Stomach smooth muscle (tissue), 2 donors: ENCODE measurements around the gene KDM6B.

Experiments used
- H3K27ac ChIP-seq: one replicate; pipeline ENCODE4 v1.7.0; 2013; ENCODE audit warnings: mild to moderate bottlenecking, low read length, inconsistent platforms
- H3K27me3 ChIP-seq, 2 donors: one replicate each; pipeline ENCODE4 v1.7.0; 2013; ENCODE audit warnings: low read length in 2 of 2; ENCODE audit not compliant: insufficient read depth in 2 of 2, control insufficient read depth in 1 of 2
- H3K36me3 ChIP-seq, 2 donors: one replicate each; pipeline ENCODE4 v1.7.0; 2013; ENCODE audit warnings: low read length in 2 of 2; ENCODE audit not compliant: control insufficient read depth in 2 of 2, insufficient read depth in 2 of 2
- H3K4me1 ChIP-seq: one replicate; pipeline ENCODE4 v1.7.0; 2013; ENCODE audit warnings: low read length; ENCODE audit not compliant: control insufficient read depth, insufficient read depth
- H3K4me3 ChIP-seq, 2 donors: one replicate each; pipeline ENCODE4 v1.7.0; 2013; ENCODE audit warnings: low read length in 2 of 2
- H3K9ac ChIP-seq, 2 donors: one replicate each; pipeline ENCODE4 v1.7.0; 2013; ENCODE audit warnings: low read length in 2 of 2, mild to moderate bottlenecking in 1 of 2
- H3K9me3 ChIP-seq, 2 donors: one replicate each; pipeline ENCODE4 v1.7.0; 2013; ENCODE audit warnings: low read length in 2 of 2; ENCODE audit not compliant: control insufficient read depth in 2 of 2
- donor health status: healthy.
- donor health status: Pancreatic carcinoma.

Gene KDM6B, protein sequence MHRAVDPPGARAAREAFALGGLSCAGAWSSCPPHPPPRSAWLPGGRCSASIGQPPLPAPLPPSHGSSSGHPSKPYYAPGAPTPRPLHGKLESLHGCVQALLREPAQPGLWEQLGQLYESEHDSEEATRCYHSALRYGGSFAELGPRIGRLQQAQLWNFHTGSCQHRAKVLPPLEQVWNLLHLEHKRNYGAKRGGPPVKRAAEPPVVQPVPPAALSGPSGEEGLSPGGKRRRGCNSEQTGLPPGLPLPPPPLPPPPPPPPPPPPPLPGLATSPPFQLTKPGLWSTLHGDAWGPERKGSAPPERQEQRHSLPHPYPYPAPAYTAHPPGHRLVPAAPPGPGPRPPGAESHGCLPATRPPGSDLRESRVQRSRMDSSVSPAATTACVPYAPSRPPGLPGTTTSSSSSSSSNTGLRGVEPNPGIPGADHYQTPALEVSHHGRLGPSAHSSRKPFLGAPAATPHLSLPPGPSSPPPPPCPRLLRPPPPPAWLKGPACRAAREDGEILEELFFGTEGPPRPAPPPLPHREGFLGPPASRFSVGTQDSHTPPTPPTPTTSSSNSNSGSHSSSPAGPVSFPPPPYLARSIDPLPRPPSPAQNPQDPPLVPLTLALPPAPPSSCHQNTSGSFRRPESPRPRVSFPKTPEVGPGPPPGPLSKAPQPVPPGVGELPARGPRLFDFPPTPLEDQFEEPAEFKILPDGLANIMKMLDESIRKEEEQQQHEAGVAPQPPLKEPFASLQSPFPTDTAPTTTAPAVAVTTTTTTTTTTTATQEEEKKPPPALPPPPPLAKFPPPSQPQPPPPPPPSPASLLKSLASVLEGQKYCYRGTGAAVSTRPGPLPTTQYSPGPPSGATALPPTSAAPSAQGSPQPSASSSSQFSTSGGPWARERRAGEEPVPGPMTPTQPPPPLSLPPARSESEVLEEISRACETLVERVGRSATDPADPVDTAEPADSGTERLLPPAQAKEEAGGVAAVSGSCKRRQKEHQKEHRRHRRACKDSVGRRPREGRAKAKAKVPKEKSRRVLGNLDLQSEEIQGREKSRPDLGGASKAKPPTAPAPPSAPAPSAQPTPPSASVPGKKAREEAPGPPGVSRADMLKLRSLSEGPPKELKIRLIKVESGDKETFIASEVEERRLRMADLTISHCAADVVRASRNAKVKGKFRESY (N-terminal part only)

GRCh38 chr17:7833795-7834541 is at the start of gene KDM6B:
Gene KDM6B (plus strand): TSS chr17:7834217. CDS start chr17:7845555, 11,338 bp downstream.
- H3K4me1 ChIP-seq = peaks cover 37% of the 10 kb centered on the region
- H3K4me3 ChIP-seq = peak within 1 kb of the TSS; percentile 91 to 97
- H3K9ac ChIP-seq = peak within 1 kb of the TSS; percentile 95 to 97
- peak within 1 kb of the TSS; percentile 99 for H3K27ac ChIP-seq
- no peaks in the 10 kb centered on the region for H3K36me3 ChIP-seq
- H3K27me3 ChIP-seq = peaks cover 0 to 2% of the 10 kb centered on the region in 2 donors
- H3K9me3 ChIP-seq = no peaks in the 10 kb centered on the region

DNA sequence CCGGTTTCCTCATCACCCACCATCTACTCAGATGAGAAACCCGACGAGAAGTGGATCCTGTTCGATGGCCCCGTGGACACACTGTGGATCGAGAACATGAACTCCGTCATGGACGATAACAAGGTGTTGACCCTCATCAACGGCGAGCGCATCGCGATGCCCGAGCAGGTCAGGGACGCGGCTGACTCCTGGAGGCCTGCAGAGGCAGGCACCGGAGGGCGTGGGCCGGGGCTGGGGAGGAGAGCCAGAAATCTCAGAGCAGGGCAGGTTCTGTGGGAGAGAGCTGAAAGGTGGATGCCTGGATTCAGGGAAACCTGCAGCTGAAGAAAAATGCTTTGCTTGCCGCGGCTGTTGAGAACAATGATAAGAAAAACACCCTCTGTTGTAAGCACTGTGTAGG is 47.2 kb upstream of the KDM6B start:
- H3K9me3 ChIP-seq = no peaks in the 10 kb centered on the region
- H3K9ac ChIP-seq = no peak overlapping the region
- no peak overlapping the region for H3K27ac ChIP-seq
- H3K4me1 ChIP-seq = no peaks in the 10 kb centered on the region
- H3K36me3 ChIP-seq = no peaks in the 10 kb centered on the region
- no peak overlapping the region for H3K4me3 ChIP-seq
- H3K27me3 ChIP-seq = peaks cover 0 to 2% of the 10 kb centered on the region in 2 donors

- no peak overlapping the region for H3K27ac ChIP-seq
- H3K4me1 ChIP-seq = no peaks in the 10 kb centered on the region
- peaks cover 0 to 2% of the 10 kb centered on the region in 2 donors for H3K27me3 ChIP-seq
- no peak overlapping the region for H3K4me3 ChIP-seq
- no peak overlapping the region for H3K9ac ChIP-seq
- no peaks in the 10 kb centered on the region for H3K9me3 ChIP-seq
- no peaks in the 10 kb centered on the region for H3K36me3 ChIP-seq
These were observed 44.9 kb upstream of the KDM6B start for GRCh38 chr17:7789131-7789530.

- Histone ChIP-seq H3K4me1 (no peaks in the 10 kb centered on the region), H3K27ac (no peak overlapping the region)
These were observed 43.9 kb upstream of the KDM6B start for GRCh38 chr17:7790150-7790549.

DNA sequence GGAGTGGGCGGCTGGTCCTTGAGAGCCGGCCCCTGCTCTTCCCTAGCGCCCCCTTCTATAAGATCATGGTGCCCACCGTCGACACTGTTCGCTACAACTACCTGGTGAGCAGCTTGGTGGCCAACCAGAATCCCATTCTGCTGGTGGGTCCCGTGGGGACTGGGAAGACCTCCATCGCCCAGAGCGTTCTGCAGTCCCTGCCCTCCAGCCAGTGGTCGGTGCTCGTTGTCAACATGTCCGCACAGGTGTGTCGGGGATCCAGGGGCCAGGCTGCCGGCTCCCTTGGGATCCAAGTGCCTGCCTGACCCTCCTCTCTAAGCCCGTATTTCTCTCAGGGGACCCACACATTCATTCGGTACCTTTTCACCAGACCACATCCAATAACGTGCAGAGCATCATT is 41.4 kb upstream of the KDM6B start:
- no peaks in the 10 kb centered on the region for H3K9me3 ChIP-seq
- peaks cover 0 to 5% of the 10 kb centered on the region in 2 donors for H3K27me3 ChIP-seq
- H3K36me3 ChIP-seq = no peaks in the 10 kb centered on the region
- H3K4me1 ChIP-seq = no peaks in the 10 kb centered on the region
- H3K9ac ChIP-seq = no peak overlapping the region
- no peak overlapping the region for H3K27ac ChIP-seq
- H3K4me3 ChIP-seq = no peak overlapping the region

More at GRCh38 chr17:7790150-7790549, 43.9 kb upstream of the KDM6B start:
- H3K4me3 ChIP-seq = no peak overlapping the region
- H3K9me3 ChIP-seq = no peaks in the 10 kb centered on the region
- no peaks in the 10 kb centered on the region for H3K36me3 ChIP-seq
- H3K27me3 ChIP-seq = peaks cover 0 to 2% of the 10 kb centered on the region in 2 donors
- H3K9ac ChIP-seq = no peak overlapping the region

DNA sequence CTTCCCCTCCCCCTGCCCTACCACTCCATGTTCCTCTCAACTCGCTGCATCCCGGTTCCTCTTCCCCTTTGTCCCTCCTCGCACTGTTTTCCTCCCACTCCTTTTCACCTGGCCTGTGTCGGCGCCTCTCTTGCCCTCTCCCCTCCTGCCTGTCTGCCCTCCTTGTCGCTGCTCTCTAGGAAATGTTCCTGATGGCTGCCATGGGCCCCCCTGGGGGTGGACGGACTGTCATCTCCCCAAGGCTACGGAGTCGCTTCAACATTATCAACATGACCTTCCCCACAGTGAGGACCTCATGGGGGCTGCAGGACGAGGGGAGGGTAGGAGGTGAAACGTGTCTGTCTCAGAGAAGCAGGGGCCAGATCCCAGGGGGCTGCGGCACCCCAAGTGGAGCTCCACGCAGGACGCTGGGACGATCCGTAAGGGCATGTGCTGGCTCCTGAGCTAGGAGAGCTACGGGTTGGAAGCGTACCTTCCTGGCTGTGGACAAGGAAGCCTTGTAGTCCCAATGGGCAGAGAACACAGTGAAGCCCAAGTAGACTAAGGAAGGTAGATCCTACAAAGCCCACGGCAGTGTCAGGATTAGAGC is 39.8 kb upstream of the KDM6B start:
- H3K27me3 ChIP-seq = peaks cover 0 to 6% of the 10 kb centered on the region in 2 donors
- H3K27ac ChIP-seq = no peak overlapping the region
- no peaks in the 10 kb centered on the region for H3K4me1 ChIP-seq
- H3K9ac ChIP-seq = no peak overlapping the region
- no peaks in the 10 kb centered on the region for H3K36me3 ChIP-seq
- H3K9me3 ChIP-seq = no peaks in the 10 kb centered on the region
- H3K4me3 ChIP-seq = no peak overlapping the region

GRCh38 chr17:7797976-7798375 is 36.0 kb upstream of the KDM6B start:
- no peaks in the 10 kb centered on the region for H3K9me3 ChIP-seq

DNA sequence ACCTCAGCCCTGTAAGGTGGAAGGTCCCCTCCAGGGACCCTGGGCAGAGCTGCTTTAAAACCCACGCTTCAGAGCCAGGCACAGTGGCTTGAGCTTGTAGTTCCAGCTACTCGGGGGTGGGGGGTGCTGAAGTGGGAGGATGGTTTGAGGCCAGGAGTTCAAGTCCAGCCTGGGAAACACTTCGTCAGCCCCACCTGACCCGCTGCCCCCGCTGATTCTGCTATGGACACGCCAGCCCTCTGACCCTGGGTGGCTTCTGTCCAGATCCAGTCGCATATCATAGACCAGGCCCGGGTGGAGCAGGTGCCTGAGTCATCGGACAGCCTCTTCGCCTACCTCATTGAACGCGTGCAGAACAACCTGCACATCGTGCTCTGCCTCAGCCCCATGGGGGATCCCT is 35.2 kb upstream of the KDM6B start:
- no peak overlapping the region for H3K27ac ChIP-seq
- H3K9me3 ChIP-seq = no peaks in the 10 kb centered on the region
- H3K36me3 ChIP-seq = no peaks in the 10 kb centered on the region
- H3K9ac ChIP-seq = no peak overlapping the region
- peaks cover 0 to 6% of the 10 kb centered on the region in 2 donors for H3K27me3 ChIP-seq
- H3K4me1 ChIP-seq = no peaks in the 10 kb centered on the region
- no peak overlapping the region for H3K4me3 ChIP-seq

More at GRCh38 chr17:7797976-7798375, 36.0 kb upstream of the KDM6B start:
- peaks cover 0 to 6% of the 10 kb centered on the region in 2 donors for H3K27me3 ChIP-seq
- H3K27ac ChIP-seq = no peak overlapping the region
- H3K4me1 ChIP-seq = no peaks in the 10 kb centered on the region
- H3K36me3 ChIP-seq = no peaks in the 10 kb centered on the region
- no peak overlapping the region for H3K9ac ChIP-seq
- H3K4me3 ChIP-seq = no peak overlapping the region

DNA sequence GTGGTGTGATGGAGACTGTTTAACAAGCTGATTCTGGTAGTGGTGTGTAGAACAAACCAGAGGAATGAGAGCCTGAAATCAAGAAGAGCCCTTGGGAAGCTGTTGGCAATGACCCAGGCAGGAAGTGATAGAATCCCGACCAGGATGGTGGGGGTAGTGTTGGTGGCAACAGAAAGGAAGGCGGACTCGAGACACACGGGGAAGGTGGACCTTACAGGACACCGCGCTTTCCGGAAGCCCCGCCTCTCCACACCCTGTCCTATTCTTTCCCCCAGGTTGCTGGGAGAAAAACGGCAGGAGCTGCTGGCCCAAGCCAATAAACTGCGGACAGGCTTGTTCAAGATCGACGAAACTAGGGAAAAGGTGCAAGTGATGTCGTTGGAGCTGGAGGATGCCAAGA is 30.0 kb upstream of the KDM6B start:
- Histone ChIP-seq H3K4me1 (no peaks in the 10 kb centered on the region), H3K4me3 (no peak overlapping the region), H3K27ac (no peak overlapping the region), H3K9ac (no peak overlapping the region), H3K9me3 (no peaks in the 10 kb centered on the region), H3K36me3 (no peaks in the 10 kb centered on the region), H3K27me3 (peaks cover 0 to 4% of the 10 kb centered on the region in 2 donors)
